SK-N-SH (cell line): Measurements from ENCODE around the gene SAMD14. TPM values are rescaled to one million over a fixed set of nuclear protein-coding genes. Genes with fewer than 3 reads are reported as not detected.

Experiments
- CTCF ChIA-PET: fragments of 300-600, 350-600 bp; formaldehyde crosslinking; extraction: SDS; loops from one replicate; lab custom pipeline; 2021; lab: Yijun Ruan, JAX
- POLR2A ChIA-PET: fragments of 350-600 bp; sonication (Branson Sonifier 250); formaldehyde crosslinking; extraction: SDS; loops from one replicate; lab custom pipeline; 2020; ENCODE audit warnings: antibody characterized with exemption, inconsistent platforms; lab: Yijun Ruan, JAX
- DNase-seq: peaks from one replicate; pipeline ENCODE4 v3.0.0; 2012
- H2AFZ ChIP-seq: fragments of 200-600 bp; sonication (generic); 2 replicates; pipeline ENCODE4 v1.8.1; 2016; ENCODE audit warnings: antibody characterized with exemption, mild to moderate bottlenecking, low read depth
- H3F3A ChIP-seq: fragments of 200-600 bp; sonication (generic); replicated peaks from 2 replicates; pipeline ENCODE3; 2016; ENCODE audit warnings: antibody characterized with exemption, mild to moderate bottlenecking; ENCODE audit not compliant: insufficient read depth
- H3K27ac ChIP-seq, 2 experiments: fragments of 200-500 bp in 1 of 2; fragments of 200-600 bp in 1 of 2; sonication (Bioruptor generic) in 1 of 2; sonication (generic), shearing (Covaris generic) in 1 of 2; 2 replicates each; pipeline versions ENCODE4 v1.5.1 to v1.6.1; 2014 to 2016; ENCODE audit warnings: low read depth in 2 of 2, inconsistent platforms in 1 of 2, low read length in 1 of 2, mild to moderate bottlenecking in 1 of 2, mixed read lengths in 1 of 2
- H3K27me3 ChIP-seq: fragments of 200-600 bp; sonication (generic), shearing (Covaris generic); 2 replicates; pipeline ENCODE4 v1.6.1; 2016; ENCODE audit warnings: mixed run types; ENCODE audit not compliant: insufficient read depth
- H3K36me3 ChIP-seq, 2 experiments: fragments of 200-500 bp in 1 of 2; fragments of 200-600 bp in 1 of 2; sonication (Bioruptor generic) in 1 of 2; sonication (generic) in 1 of 2; replicated peaks in 1 of 2; 2 replicates each; pipeline versions ENCODE3 to v1.5.1; 2014 to 2016; ENCODE audit warnings: low read length in 1 of 2, mild to moderate bottlenecking in 1 of 2; ENCODE audit not compliant: insufficient read depth in 2 of 2, control insufficient read depth in 1 of 2
- H3K4me1 ChIP-seq, 2 experiments: fragments of 200-500 bp in 1 of 2; fragments of 200-600 bp in 1 of 2; sonication (Bioruptor generic) in 1 of 2; sonication (generic), shearing (Covaris generic) in 1 of 2; 2 replicates each; pipeline versions ENCODE4 v1.5.1 to v1.6.1; 2014 to 2016; ENCODE audit warnings: low read depth in 1 of 2, low read length in 1 of 2, mixed run types in 1 of 2; ENCODE audit not compliant: insufficient read depth in 2 of 2, control insufficient read depth in 1 of 2
- H3K4me2 ChIP-seq: fragments of 200-600 bp; sonication (generic), shearing (Covaris generic); 2 replicates; pipeline ENCODE4 v1.6.1; 2017; ENCODE audit warnings: mixed run types
- H3K4me3 ChIP-seq, 2 experiments: fragments of 200-500 bp in 1 of 2; fragments of 200-600 bp in 1 of 2; sonication (Bioruptor generic) in 1 of 2; sonication (generic), shearing (Covaris generic) in 1 of 2; 2 replicates each; pipeline versions ENCODE4 v1.5.1 to v1.8.1; 2014 to 2016; ENCODE audit warnings: low read depth in 2 of 2, inconsistent platforms in 1 of 2, low read length in 1 of 2, mild to moderate bottlenecking in 1 of 2, mixed read lengths in 1 of 2, moderate library complexity in 1 of 2
- H3K79me2 ChIP-seq: fragments of 200-600 bp; sonication (generic); 2 replicates; pipeline ENCODE4 v1.8.1; 2017; ENCODE audit warnings: mild to moderate bottlenecking; ENCODE audit not compliant: insufficient read depth
- H3K9ac ChIP-seq: fragments of 200-600 bp; sonication (generic); 2 replicates; pipeline ENCODE4 v1.6.1; 2017; ENCODE audit warnings: mixed run types
- H3K9me2 ChIP-seq: fragments of 200-600 bp; sonication (generic); 2 replicates; pipeline ENCODE4 v1.6.1; 2017; ENCODE audit warnings: mixed run types
- H3K9me3 ChIP-seq: fragments of 200-600 bp; sonication (generic); 2 replicates; pipeline ENCODE4 v1.6.1; 2017; ENCODE audit warnings: mixed run types, mild to moderate bottlenecking, moderate library complexity
- H4K20me1 ChIP-seq: fragments of 200-600 bp; sonication (generic); 2 replicates; pipeline ENCODE4 v1.6.1; 2017; ENCODE audit warnings: mild to moderate bottlenecking, mixed run types; ENCODE audit not compliant: insufficient read depth
- CHD2 ChIP-seq: fragments of 150-350 bp; IDR thresholded peaks from 2 replicates; pipeline ENCODE4 v1.6.1; 2018; ENCODE audit warnings: low read length; ENCODE audit not compliant: partially characterized antibody
- ELF1 ChIP-seq: IDR thresholded peaks from 2 replicates; pipeline ENCODE4 v1.4.0; 2012
- EZH2phosphoT487 ChIP-seq: fragments of 200-600 bp; sonication (generic); IDR thresholded peaks from 2 replicates; pipeline ENCODE4 v1.6.1; 2017; ENCODE audit warnings: low read depth, mixed run types, mild to moderate bottlenecking, antibody characterized with exemption, moderate library complexity, borderline replicate concordance
- FOSL2 ChIP-seq: IDR thresholded peaks from 2 replicates; pipeline ENCODE4 v1.4.0; 2012; ENCODE audit warnings: low read depth, mild to moderate bottlenecking, moderate library complexity, borderline replicate concordance
- FOXJ3 ChIP-seq: sonication (generic); formaldehyde crosslinking; IDR thresholded peaks from 2 replicates; pipeline ENCODE4 v1.5.1; 2020; ENCODE audit warnings: mild to moderate bottlenecking, missing genetic modification reagents
- FOXM1 ChIP-seq: IDR thresholded peaks from 2 replicates; pipeline ENCODE4 v1.4.0; 2012; ENCODE audit warnings: low read depth, mild to moderate bottlenecking
- GABPA ChIP-seq: IDR thresholded peaks from 2 replicates; pipeline ENCODE4 v1.4.0; 2012; ENCODE audit warnings: low read depth, mild to moderate bottlenecking
- JUND ChIP-seq: IDR thresholded peaks from 2 replicates; pipeline ENCODE4 v1.4.0; 2012
- NFIC ChIP-seq: IDR thresholded peaks from 2 replicates; pipeline ENCODE4 v1.4.0; 2012; ENCODE audit warnings: borderline replicate concordance
- NRF1 ChIP-seq: IDR thresholded peaks from 2 replicates; pipeline ENCODE4 v1.6.1; 2012; ENCODE audit warnings: low read depth, mild to moderate bottlenecking, low read length
- POLR2AphosphoS5 ChIP-seq: IDR thresholded peaks from 2 replicates; pipeline ENCODE4 v1.6.1; 2012; ENCODE audit warnings: low read depth, low read length
- RAD21 ChIP-seq: IDR thresholded peaks from 2 replicates; pipeline ENCODE4 v1.6.1; 2012; ENCODE audit warnings: mild to moderate bottlenecking, low read length
- SIN3A ChIP-seq: IDR thresholded peaks from 2 replicates; pipeline ENCODE4 v1.6.1; 2012; ENCODE audit warnings: low read depth, mild to moderate bottlenecking, low read length, moderate library complexity, borderline replicate concordance
- SMC3 ChIP-seq: IDR thresholded peaks from 2 replicates; pipeline ENCODE4 v1.6.1; 2012; ENCODE audit warnings: low read depth, low read length, improper control_type of control experiment
- TAF1 ChIP-seq: IDR thresholded peaks from 2 replicates; pipeline ENCODE4 v1.6.1; 2012; ENCODE audit warnings: low read depth, mild to moderate bottlenecking, low read length, moderate library complexity, borderline replicate concordance
- USF2 ChIP-seq: fragments of 150-350 bp; IDR thresholded peaks from 2 replicates; pipeline ENCODE4 v1.6.1; 2017; ENCODE audit warnings: antibody characterized with exemption, low read length, low read depth, borderline replicate concordance
- WGBS: methylation state at CpG from one replicate; pipeline ENCODE4 v1.1.6; 2017; ENCODE audit warnings: low lambda C conversion rate; 5-methylcytosine and 5-hydroxymethylcytosine counted together
- polyA plus RNA-seq, 3 experiments: library from polyadenylated mRNA; depleted of rRNA; stranded (reverse); fragments of >200 nt; gene quantifications; 2 replicates each; pipeline ENCODE4 v1.2.3, GENCODE V29; 2012
- TF ChIP-seq, protein P1 (sequence below): IDR thresholded peaks from 2 replicates; pipeline ENCODE4 v1.4.0; 2012; ENCODE audit warnings: low read depth, borderline replicate concordance

The SAMD14 gene
- polyA plus RNA-seq, 1 of the 3 experiments (the other 2 are of a cell fraction), result 3.4 TPM

GRCh38 chr17:50172130-50172529 lies 42.2 kb upstream of the SAMD14 start:
- Histone ChIP-seq H3K27ac (no peak overlapping the region), H2AFZ (no peak overlapping the region), H3K79me2 (no peaks in the 10 kb centered on the region), H3K27me3 (no peaks in the 10 kb centered on the region)
- POLR2A ChIA-PET, result no interaction called here
- no peak for TF ChIP-seq RAD21
- TF ChIP-seq NRF1, result no peak
- no peak for TF ChIP-seq CHD2
- TF ChIP-seq SIN3A, result no peak
- no peak for TF ChIP-seq FOSL2
- no peak for TF ChIP-seq SMC3
- TF ChIP-seq, protein P1, sequence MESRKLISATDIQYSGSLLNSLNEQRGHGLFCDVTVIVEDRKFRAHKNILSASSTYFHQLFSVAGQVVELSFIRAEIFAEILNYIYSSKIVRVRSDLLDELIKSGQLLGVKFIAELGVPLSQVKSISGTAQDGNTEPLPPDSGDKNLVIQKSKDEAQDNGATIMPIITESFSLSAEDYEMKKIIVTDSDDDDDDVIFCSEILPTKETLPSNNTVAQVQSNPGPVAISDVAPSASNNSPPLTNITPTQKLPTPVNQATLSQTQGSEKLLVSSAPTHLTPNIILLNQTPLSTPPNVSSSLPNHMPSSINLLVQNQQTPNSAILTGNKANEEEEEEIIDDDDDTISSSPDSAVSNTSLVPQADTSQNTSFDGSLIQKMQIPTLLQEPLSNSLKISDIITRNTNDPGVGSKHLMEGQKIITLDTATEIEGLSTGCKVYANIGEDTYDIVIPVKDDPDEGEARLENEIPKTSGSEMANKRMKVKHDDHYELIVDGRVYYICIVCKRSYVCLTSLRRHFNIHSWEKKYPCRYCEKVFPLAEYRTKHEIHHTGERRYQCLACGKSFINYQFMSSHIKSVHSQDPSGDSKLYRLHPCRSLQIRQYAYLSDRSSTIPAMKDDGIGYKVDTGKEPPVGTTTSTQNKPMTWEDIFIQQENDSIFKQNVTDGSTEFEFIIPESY, result no peak
- TF ChIP-seq NFIC, result no peak
- TF ChIP-seq, all 33 proteins: peak for 0
- H3K9ac ChIP-seq, result no peak overlapping the region
- DNase-seq, result no peak
- H3F3A ChIP-seq, result peaks cover 18% of the 10 kb centered on the region
- no peak overlapping the region for H3K4me3 ChIP-seq
- H3K9me3 ChIP-seq, result no peaks in the 10 kb centered on the region
- H3K4me1 ChIP-seq, result peaks cover 14 to 40% of the 10 kb centered on the region in 2 experiments
- H3K36me3 ChIP-seq, result no peaks in the 10 kb centered on the region
- no peak overlapping the region for H3K4me2 ChIP-seq
- H4K20me1 ChIP-seq, result no peaks in the 10 kb centered on the region
- CTCF ChIA-PET, result interaction anchor here (1.2 to 17.0 kb wide), 7 partner anchors 9 to 126 kb away, joined by 3 to 517 read pairs (median 33); partner anchors contain the start of genes COL1A1 and TMEM92
- no peaks in the 10 kb centered on the region for H3K9me2 ChIP-seq
- 92% methylated on average over 9 of the region's 11 CpGs for WGBS

DNA sequence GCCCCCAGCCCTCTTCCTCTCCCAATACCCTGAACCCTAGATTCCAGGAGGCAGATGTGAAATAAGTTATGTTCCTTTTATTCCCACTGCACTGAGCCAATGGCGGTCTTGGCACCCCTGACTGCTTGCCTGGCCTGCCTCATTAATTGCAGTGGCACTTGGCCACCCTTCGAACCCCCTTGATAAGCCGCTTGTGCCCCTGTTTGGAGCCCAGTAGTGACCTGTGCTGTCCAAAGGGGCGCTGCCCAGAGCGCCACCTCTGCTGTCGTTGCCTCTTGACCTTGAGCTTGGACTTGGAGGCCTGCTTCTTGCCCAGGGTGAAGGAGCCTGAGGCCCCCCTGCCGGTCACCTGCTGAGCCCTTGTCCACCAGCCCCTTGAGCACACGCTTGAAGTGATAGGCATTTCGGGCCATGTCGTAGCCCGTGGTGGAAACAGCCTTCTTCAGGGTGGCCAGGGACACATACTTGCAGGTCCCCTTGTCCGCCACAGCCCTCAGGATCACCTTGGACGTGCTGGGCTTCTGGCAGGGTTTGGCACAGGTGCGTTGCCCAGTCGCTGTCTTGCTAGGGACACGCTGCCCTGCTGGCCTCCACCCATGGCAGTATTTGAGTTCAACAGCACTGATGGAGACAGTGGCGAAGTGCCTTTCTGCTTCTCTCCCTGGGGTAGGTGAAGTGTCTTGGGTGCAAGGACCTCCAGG lies 41.6 kb upstream of the SAMD14 start:
- Histone ChIP-seq H3K27ac (no peak overlapping the region), H3K9me3 (no peaks in the 10 kb centered on the region), H3K4me2 (no peak overlapping the region), H4K20me1 (no peaks in the 10 kb centered on the region), H3K79me2 (no peaks in the 10 kb centered on the region), H3K4me1 (peaks cover 12 to 34% of the 10 kb centered on the region in 2 experiments), H3F3A (peaks cover 18% of the 10 kb centered on the region), H3K36me3 (no peaks in the 10 kb centered on the region), H2AFZ (no peak overlapping the region), H3K9ac (no peak overlapping the region), H3K27me3 (no peaks in the 10 kb centered on the region), H3K9me2 (no peaks in the 10 kb centered on the region), H3K4me3 (no peak overlapping the region)
- ChIA-PET CTCF (interaction anchor here (1.2 to 17.0 kb wide), 9 partner anchors 10 to 127 kb away, joined by 3 to 517 read pairs (median 33); partner anchors contain the start of genes COL1A1 and TMEM92), POLR2A (no interaction called here)
- WGBS, result 97% methylated on average over 15 of the region's 17 CpGs
- TF ChIP-seq TAF1, result no peak
- TF ChIP-seq POLR2AphosphoS5, result no peak
- TF ChIP-seq EZH2phosphoT487, result no peak
- TF ChIP-seq ELF1, result no peak
- no peak for TF ChIP-seq GABPA
- TF ChIP-seq JUND, result no peak
- TF ChIP-seq, protein P1, result no peak
- no peak for TF ChIP-seq FOXM1
- no peak for TF ChIP-seq USF2
- no peak for TF ChIP-seq FOXJ3 (CRISPR knock-in tag)
- DNase-seq, result no peak
